Panc1 (cell line): Measurements from ENCODE around the gene MOCS1. TPM values are rescaled to one million over a fixed set of nuclear protein-coding genes. Genes with fewer than 3 reads are reported as not detected.

ENCODE experiments used
- ATAC-seq: fragments of 200-7000 bp; cut with Tn5 transposase; 2 replicates; pipeline ENCODE4 v1.9.1; 2020; ENCODE audit warnings: mild to moderate bottlenecking, moderate library complexity
- BruUV-seq: library from RNA; stranded (reverse); fragments of 400-500 nt; replicated peaks from 2 replicates; lab custom pipeline; 2021; lab: Mats Ljungman, UMichigan
- CTCF ChIA-PET: fragments of 300-600 bp; sonication (Branson Sonifier 250); formaldehyde crosslinking; loops from one replicate; lab custom pipeline; 2022; ENCODE audit warnings: antibody characterized with exemption; lab: Charles Lee
- POLR2A ChIA-PET: fragments of 300-600 bp; sonication (Branson Sonifier 250); formaldehyde crosslinking; loops from one replicate; lab custom pipeline; 2022; ENCODE audit warnings: antibody characterized with exemption; lab: Charles Lee
- DNase-seq: peaks from one replicate; pipeline ENCODE4 v3.0.0-alpha.2; 2010; ENCODE audit warnings: low read depth, low spot score
- H3K27ac ChIP-seq: 2 replicates; pipeline ENCODE4 v1.5.1; 2011; ENCODE audit warnings: mild to moderate bottlenecking, low read length, inconsistent platforms
- H3K27me3 ChIP-seq: fragments of 200-500 bp; sonication (Bioruptor generic); 2 replicates; pipeline ENCODE4 v1.6.0; 2014; ENCODE audit warnings: low read length, inconsistent platforms; ENCODE audit not compliant: control insufficient read depth, insufficient read depth
- H3K36me3 ChIP-seq: fragments of 200-500 bp; sonication (Bioruptor generic); 2 replicates; pipeline ENCODE4 v1.5.1; 2014; ENCODE audit warnings: inconsistent platforms, mild to moderate bottlenecking, low read length, moderate library complexity; ENCODE audit not compliant: control insufficient read depth, insufficient read depth
- H3K4me1 ChIP-seq: 2 replicates; pipeline ENCODE4 v1.5.1; 2011; ENCODE audit warnings: inconsistent platforms, mild to moderate bottlenecking, low read length, moderate library complexity; ENCODE audit not compliant: control insufficient read depth, insufficient read depth
- H3K4me3 ChIP-seq, 2 experiments: 2 replicates each; pipeline ENCODE4 v1.5.1; 2011 to 2012; ENCODE audit warnings: low read depth in 2 of 2, low read length in 2 of 2, mild to moderate bottlenecking in 2 of 2, inconsistent platforms in 1 of 2, moderate library complexity in 1 of 2
- H3K9me3 ChIP-seq: fragments of 200-500 bp; sonication (Bioruptor generic); 2 replicates; pipeline ENCODE4 v1.5.1; 2014; ENCODE audit warnings: low read depth, mild to moderate bottlenecking, inconsistent platforms, low read length, moderate library complexity; ENCODE audit not compliant: control insufficient read depth, insufficient read depth
- POLR2AphosphoS5 ChIP-seq: IDR thresholded peaks from 2 replicates; pipeline ENCODE4 v1.6.1; 2012; ENCODE audit warnings: mild to moderate bottlenecking, low read depth, low read length, moderate library complexity
- SIN3A ChIP-seq: IDR thresholded peaks from 2 replicates; pipeline ENCODE4 v1.6.1; 2012; ENCODE audit warnings: low read depth, mild to moderate bottlenecking, low read length, moderate library complexity, borderline replicate concordance; ENCODE audit not compliant: insufficient read depth
- TCF7L2 ChIP-seq: IDR thresholded peaks from 2 replicates; pipeline ENCODE4 v1.6.1; 2011; ENCODE audit warnings: mild to moderate bottlenecking, low read depth, low read length, inconsistent platforms
- in situ Hi-C: cut with HindIII; loops from 2 replicates; pipeline ENCODE4 v1.10.0; 2016; ENCODE audit warnings: low sequenced_read_pairs, low pct_unique_long_range_greater_than_20kb
- intact Hi-C: fragments of 100-400 bp; cut with micrococcal nuclease; formaldehyde crosslinking; loops from one replicate; pipeline ENCODE4 v1.10.0; 2022; ENCODE audit not compliant: unreplicated experiment
- total RNA-seq: library from RNA; stranded (reverse); gene quantifications from one replicate; pipeline ENCODE4 v1.2.1, GENCODE V29; 2021; ENCODE audit not compliant: unreplicated experiment
- TF ChIP-seq, protein P1 (sequence below): fragments of 450-650 bp; IDR thresholded peaks from 2 replicates; pipeline ENCODE4 v1.5.1; 2017; ENCODE audit warnings: mild to moderate bottlenecking
- TF ChIP-seq, protein P2 (sequence below), 2 experiments: IDR thresholded peaks; 2 replicates each; pipeline ENCODE4 v1.6.1; 2011 to 2012; ENCODE audit warnings: low read depth in 2 of 2, control low read depth in 1 of 2, low read length in 1 of 2, mild to moderate bottlenecking in 1 of 2, moderate library complexity in 1 of 2; ENCODE audit not compliant: insufficient read depth in 1 of 2

The MOCS1 gene
- total RNA-seq, 1 experiment from 2014 or later: 0.98 TPM

DNA sequence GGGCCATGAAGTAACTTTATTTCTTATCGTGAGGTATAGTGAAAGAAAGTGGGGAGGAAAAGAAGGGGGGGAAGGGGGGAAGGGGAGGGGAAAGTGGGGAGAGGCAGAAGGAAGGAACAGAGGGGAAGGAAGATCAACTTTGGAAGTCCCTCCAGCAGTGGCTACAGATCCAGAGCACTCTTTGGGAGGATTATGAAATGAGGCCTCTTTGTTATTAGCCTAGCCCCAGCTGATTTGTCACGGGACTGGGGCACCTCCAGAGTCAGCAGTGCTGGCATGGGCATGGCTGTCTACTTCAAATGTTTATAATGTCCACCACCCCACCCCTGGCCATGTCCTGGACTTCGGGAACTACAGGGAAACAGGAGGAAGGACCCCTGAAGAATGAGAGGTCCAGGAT, 7.6 kb downstream of the MOCS1 start:
- ChIA-PET POLR2A (no interaction called here), CTCF (no interaction called here)
- TF ChIP-seq TCF7L2 (no peak), SIN3A (no peak), POLR2AphosphoS5 (no peak)
- TF ChIP-seq, protein P1, sequence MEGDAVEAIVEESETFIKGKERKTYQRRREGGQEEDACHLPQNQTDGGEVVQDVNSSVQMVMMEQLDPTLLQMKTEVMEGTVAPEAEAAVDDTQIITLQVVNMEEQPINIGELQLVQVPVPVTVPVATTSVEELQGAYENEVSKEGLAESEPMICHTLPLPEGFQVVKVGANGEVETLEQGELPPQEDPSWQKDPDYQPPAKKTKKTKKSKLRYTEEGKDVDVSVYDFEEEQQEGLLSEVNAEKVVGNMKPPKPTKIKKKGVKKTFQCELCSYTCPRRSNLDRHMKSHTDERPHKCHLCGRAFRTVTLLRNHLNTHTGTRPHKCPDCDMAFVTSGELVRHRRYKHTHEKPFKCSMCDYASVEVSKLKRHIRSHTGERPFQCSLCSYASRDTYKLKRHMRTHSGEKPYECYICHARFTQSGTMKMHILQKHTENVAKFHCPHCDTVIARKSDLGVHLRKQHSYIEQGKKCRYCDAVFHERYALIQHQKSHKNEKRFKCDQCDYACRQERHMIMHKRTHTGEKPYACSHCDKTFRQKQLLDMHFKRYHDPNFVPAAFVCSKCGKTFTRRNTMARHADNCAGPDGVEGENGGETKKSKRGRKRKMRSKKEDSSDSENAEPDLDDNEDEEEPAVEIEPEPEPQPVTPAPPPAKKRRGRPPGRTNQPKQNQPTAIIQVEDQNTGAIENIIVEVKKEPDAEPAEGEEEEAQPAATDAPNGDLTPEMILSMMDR: no peak
- TF ChIP-seq, protein P2, sequence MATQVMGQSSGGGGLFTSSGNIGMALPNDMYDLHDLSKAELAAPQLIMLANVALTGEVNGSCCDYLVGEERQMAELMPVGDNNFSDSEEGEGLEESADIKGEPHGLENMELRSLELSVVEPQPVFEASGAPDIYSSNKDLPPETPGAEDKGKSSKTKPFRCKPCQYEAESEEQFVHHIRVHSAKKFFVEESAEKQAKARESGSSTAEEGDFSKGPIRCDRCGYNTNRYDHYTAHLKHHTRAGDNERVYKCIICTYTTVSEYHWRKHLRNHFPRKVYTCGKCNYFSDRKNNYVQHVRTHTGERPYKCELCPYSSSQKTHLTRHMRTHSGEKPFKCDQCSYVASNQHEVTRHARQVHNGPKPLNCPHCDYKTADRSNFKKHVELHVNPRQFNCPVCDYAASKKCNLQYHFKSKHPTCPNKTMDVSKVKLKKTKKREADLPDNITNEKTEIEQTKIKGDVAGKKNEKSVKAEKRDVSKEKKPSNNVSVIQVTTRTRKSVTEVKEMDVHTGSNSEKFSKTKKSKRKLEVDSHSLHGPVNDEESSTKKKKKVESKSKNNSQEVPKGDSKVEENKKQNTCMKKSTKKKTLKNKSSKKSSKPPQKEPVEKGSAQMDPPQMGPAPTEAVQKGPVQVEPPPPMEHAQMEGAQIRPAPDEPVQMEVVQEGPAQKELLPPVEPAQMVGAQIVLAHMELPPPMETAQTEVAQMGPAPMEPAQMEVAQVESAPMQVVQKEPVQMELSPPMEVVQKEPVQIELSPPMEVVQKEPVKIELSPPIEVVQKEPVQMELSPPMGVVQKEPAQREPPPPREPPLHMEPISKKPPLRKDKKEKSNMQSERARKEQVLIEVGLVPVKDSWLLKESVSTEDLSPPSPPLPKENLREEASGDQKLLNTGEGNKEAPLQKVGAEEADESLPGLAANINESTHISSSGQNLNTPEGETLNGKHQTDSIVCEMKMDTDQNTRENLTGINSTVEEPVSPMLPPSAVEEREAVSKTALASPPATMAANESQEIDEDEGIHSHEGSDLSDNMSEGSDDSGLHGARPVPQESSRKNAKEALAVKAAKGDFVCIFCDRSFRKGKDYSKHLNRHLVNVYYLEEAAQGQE (IDR thresholded peaks at IDR 0.05; ENCODE audit: insufficient read depth in 1 of 2, low read depth in 2 of 2, low read length in 1 of 2): no peak
- in situ Hi-C loops (no loop called here), intact Hi-C loops (no loop called here)
- Histone ChIP-seq H3K4me1 (no peaks in the 10 kb centered on the region), H3K4me3 (no peak overlapping the region), H3K27ac (no peak overlapping the region), H3K27me3 (no peaks in the 10 kb centered on the region), H3K36me3 (no peaks in the 10 kb centered on the region), H3K9me3 (no peaks in the 10 kb centered on the region)
- no TSS peak for BruUV-seq
- ATAC-seq (no peak), DNase-seq (no peak)

DNA sequence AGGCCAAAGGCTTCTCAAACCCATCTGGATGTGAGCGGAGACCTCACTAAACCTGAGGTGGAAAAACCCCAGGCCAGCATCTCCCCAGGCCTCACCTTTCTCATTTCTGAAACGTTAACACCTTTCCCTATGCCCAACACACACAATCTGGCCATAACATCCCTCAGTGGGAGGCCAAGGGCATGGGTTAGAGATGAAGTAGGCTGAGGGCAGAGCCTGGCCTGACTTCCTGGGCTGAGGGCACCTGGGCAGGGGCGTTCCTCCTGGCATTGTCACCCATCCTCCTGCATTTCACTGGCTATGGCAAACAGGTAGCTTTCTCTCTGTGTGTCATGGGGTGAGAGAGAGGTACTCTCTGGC, 8.4 kb downstream of the MOCS1 start:
- CTCF ChIA-PET: no interaction called here
- Histone ChIP-seq H3K4me3 (no peak overlapping the region), H3K27ac (no peak overlapping the region), H3K9me3 (no peaks in the 10 kb centered on the region), H3K36me3 (no peaks in the 10 kb centered on the region), H3K4me1 (no peaks in the 10 kb centered on the region), H3K27me3 (no peaks in the 10 kb centered on the region)
- POLR2A ChIA-PET: no interaction called here
- TF ChIP-seq, protein P1: no peak
- TF ChIP-seq, protein P2 (IDR thresholded peaks at IDR 0.05; ENCODE audit: insufficient read depth in 1 of 2, low read depth in 2 of 2, low read length in 1 of 2): no peak
- TF ChIP-seq TCF7L2 (no peak), SIN3A (no peak), POLR2AphosphoS5 (no peak)
- ATAC-seq (no peak), DNase-seq (no peak)
- BruUV-seq: no TSS peak
- in situ Hi-C loops: no loop called here
- intact Hi-C loops: no loop called here
